Stimulated activated CD4-positive, alpha-beta T cell treated with anti-CD3 and anti-CD28 coated beads, Interleukin-1b, Interleukin-23, amount 100 ng/mL, for 1 hour (primary cell): ENCODE data around the gene NAT9.

Experiments used
- DNase-seq, 2 donors: peaks; one replicate each; pipeline ENCODE4 v3.0.0-alpha.2; 2020; ENCODE audit warnings: low read depth in 2 of 2

The NAT9 gene

DNA sequence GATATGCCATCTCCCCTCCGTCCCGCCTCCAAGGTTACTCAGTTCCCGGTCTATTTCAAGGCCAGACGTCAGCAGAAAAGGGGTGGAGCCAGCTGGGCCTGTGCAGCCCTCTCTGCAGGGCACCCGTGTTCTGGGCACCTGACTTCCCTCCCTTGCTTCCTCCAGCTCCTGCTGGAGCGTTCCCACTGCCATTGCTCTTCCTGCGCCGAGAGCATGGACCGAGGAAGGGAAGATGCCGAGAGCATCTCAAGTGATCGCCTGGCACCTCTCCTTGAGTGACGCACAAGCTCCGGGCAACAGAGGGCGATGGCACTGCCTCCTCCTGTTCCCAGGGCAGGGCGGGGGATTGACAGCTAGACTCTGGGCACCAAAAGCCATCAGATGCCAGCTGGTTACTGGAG, 29.4 kb upstream of the NAT9 start:
- DNase-seq = no peak

GRCh38 chr17:74804683-74805082, 28.5 kb upstream of the NAT9 start:
- DNase-seq = no peak

- no peak for DNase-seq
Measured at GRCh38 chr17:74803971-74804370, 27.8 kb upstream of the NAT9 start.

- no peak for DNase-seq
Measured at GRCh38 chr17:74803388-74803930, 27.3 kb upstream of the NAT9 start.

DNA sequence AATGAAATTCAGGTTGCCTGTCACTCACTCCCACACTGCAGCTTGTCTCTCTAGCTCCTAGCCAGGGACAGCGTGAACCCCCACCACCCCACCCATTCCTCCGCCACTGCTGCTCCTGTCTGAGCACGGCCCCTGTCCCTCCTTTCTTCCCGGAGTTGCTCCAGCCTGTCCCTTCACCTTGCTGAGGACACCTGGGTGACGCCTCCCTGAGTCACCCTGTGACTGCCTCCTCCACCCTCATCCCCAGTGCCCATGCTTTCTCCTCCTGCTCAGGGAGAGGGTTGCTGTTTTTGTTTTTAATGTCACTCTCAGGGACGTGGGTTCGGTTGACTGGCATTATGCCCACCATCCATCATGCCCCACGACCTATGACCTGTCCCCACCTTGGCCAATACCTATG, 25.8 kb upstream of the NAT9 start:
- no peak for DNase-seq

- DNase-seq = no peak
Measured at GRCh38 chr17:74800531-74800930, 24.4 kb upstream of the NAT9 start.

DNA sequence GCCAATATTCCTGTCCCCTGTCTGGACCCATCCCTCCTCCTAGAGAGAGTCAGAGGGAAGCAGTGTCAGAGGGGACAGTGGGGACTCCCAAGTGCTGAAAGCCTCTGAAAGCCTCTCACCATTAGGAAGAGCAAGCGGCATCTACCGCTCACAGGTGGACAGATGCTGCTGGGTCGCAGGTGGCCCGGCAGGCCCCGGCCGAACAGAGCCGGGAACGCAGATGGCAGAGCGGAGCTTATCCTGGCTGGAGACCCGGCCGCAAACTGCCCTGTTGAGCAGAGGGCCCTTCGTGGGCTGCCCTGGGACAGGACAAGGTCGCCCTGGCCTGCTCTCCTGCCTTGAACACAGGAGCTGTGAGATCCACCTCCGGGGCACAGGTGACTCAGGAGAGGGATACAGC, 23.0 kb upstream of the NAT9 start:
- DNase-seq = no peak

- no peak for DNase-seq
Measured at GRCh38 chr17:74798239-74798707, 22.1 kb upstream of the NAT9 start.

DNA sequence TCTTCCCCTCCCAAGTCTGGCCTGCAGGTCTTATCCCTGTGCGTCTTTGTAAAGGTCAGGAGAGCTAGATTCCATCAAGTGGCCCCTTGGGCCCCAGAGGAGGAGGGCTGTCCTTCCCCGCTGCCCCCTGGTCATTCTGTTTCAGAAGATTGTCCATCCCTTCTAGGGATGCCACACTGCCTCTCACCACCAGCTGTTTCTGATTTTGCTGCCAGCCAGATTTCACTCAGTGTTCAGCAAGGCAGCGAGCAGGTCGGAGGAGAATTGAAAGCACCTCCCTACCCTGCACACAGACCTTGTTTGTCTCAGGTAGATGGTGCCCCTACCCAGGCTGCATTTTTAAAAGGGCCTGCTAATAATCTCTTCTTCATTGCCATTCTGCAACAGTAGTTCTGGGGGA, 21.7 kb upstream of the NAT9 start:
- no peak for DNase-seq

- DNase-seq = no peak
Measured at GRCh38 chr17:74796866-74797265, 20.7 kb upstream of the NAT9 start.

GRCh38 chr17:74796211-74796610, 20.1 kb upstream of the NAT9 start:
- no peak for DNase-seq

- no peak for DNase-seq
Measured at GRCh38 chr17:74795327-74796020, 19.3 kb upstream of the NAT9 start.

DNA sequence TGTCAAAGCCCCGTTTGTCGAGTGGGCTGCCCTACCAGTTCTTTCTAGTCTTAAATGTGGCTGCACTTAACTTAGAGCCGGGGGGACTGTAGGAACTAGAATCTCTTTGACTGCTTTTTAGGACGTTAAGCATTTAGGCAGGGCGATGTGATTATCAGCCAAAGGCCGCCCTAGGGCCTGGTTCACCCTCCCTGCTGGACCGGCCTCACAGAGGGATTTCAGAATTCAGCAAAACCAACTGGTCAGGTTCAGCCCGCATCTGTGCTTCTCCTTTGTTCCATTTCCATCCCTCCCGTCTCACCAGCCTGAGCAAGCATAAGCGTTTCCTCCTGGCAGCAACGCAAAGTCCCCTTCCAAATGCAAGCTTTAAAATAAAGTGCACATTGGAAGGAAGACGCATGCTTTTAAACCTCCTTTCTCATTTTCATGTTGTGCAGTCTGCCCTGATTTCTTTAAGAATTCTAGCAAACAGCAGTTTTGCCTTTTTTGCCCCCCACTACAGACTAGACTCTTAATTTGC, 16.5 kb upstream of the NAT9 start:
- no peak for DNase-seq

DNA sequence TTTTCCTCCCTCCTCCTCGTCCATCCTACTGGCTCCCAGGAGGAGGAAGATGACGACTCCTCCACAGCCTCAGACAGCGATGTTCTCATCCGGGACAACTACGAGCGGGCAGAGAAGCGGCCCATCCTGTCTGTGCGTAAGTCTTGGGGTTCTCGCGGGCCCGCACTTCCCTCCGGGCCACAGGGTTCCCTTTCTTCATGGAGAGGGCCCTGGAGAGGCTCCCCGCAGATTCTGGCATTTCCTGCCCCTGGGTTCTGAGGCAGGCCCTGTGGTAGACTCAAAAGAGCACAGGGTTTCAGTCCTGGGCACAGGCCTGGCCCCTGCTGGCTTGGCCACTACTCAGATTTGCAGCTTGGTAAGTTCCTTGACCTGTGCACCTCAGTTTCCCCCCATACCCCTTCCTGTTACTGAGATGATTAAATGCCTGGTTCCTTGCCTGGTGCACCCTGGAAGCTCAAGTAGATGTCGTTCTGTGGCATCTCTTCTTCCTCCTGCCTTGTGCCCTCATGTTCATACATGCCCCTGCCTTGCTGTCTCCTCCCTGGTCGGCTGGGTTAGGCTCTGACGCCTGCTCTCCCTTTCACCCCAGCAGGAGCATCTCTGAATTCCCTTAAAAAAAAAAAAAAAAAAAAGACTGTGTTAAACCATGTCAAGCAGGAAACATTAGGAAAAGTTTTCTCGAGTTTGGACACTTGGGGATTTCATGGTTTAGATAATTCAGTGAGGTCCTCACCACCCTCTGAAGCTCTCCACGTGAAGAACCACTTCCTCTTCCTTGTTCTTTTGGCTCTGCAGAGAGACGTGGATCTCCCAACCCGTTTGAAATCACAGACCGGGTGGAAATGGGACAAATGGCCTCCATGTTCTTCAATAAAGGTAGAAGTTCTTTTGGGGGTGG, 14.3 kb upstream of the NAT9 start:
- no peak for DNase-seq

DNA sequence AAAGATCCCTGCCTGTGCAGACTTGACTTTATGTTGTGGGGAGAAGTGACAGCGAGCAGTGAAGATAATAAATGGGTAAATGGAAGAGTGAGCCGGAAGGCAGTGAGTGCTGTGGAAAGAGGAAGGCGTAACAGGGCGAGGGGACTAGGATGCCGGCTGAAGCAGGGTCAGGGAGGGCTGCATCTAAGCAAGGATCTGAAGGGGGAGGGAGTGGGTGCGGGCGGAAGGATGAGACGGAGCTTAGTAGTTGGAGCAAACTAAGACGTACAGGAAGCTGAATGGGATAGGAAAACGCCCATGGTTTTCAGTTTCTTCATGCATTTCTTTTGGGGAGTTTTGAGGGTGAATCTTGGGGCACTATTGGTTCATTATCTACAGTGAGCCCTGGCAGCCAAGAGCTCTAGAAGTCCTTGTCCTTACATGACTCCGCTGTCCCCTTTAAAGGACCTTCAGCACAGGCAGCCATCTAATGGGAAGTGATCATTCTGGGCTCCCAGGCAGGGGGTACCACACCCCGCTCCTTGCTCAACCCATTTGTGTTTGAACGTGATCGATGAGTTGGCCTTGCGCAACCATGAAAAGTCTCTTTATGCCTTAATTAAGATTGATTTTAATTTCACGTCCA, 10.4 kb upstream of the NAT9 start:
- no peak for DNase-seq

GRCh38 chr17:74785981-74786360, 9.8 kb upstream of the NAT9 start:
- no peak for DNase-seq

DNA sequence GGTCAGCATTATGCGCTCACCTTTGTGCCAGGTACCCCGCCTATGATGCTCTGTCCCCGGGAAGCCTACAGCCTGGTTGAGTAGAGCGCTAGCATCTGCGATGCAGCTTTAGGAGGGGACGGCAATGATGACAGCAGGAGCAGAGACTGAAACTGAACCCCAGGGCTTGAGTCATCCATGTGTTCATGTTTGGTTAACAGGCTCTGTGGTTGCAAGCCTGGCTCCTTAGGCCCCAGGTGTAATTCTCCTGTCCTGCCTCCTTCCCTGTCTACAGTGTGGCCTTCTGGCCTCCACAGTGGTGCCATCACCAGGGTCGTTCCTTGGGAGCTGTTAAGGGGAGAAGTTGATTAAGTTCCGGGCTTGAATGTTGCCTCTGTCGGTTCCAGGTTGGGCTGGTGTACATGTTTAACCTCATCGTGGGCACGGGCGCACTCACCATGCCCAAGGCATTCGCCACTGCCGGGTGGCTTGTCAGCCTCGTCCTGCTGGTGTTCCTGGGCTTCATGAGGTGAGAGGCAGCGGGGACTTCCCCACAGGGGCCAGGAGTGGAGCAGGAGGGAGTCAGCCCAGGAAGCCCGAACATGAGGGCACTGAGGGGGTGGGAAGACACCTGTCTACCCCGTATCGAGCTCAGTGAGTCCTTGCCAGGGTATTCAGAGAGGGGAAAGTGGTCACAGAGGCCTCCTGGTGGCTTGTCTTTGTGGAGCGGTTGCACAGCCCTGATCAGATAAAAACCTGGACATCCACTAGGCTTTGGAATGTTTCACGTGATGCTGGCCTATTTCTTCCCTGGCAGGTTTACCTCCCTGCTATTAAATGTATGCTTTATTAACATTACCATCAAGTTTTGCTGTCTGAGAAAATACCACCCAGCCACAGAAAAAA, 9.2 kb upstream of the NAT9 start:
- no peak for DNase-seq

DNA sequence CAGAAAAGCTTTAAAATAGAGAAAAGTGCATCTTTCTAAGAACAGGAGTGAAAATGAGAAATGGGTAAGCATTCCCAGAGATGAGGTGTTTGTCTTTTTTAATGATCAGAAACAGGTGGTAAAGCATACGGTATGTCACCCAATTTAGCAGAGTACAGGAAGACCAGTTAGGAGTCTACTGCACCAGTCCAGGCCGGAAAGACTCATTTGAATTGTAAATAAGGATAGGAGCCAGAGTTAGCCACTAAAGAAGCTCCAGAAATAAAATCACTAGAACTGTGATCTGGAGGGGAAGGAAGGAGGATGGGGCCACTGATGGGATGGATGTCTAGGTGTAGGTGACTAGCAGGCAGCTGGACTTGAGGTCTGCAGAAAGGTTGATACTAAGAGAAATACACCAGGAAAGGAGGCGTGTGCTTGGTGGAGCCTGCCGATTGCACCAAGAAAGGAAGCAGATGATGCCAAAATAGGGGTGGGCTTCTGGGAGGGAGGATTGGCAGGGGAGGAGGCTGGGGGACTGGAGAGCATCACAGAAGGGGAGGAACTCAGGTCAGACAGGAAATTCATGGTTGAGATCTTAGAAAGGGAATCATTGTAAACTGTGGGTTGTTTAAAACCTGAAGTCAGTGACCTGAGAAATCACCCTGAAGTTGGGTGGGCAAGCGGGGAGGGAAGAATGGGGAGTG, 8.1 kb upstream of the NAT9 start:
- no peak for DNase-seq

DNA sequence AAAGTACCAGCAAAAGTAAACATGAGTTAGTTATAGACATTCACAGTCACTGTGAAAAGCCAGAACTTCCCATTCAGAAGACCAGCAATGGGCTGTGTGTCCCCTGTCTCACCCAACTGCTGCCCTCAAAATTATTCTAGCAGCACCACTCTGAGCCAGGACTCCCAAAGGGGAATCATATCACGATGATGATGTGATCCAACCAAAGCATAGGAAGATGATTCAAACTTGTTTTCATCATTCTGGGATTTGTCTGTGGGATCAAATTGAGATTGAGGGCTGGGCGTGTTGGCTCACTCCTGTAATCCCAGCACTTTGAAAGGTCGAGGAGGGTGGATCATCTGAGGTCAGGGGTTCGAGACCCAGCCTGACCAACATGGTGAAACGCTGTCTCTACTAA, 6.4 kb upstream of the NAT9 start:
- DNase-seq = no peak

DNA sequence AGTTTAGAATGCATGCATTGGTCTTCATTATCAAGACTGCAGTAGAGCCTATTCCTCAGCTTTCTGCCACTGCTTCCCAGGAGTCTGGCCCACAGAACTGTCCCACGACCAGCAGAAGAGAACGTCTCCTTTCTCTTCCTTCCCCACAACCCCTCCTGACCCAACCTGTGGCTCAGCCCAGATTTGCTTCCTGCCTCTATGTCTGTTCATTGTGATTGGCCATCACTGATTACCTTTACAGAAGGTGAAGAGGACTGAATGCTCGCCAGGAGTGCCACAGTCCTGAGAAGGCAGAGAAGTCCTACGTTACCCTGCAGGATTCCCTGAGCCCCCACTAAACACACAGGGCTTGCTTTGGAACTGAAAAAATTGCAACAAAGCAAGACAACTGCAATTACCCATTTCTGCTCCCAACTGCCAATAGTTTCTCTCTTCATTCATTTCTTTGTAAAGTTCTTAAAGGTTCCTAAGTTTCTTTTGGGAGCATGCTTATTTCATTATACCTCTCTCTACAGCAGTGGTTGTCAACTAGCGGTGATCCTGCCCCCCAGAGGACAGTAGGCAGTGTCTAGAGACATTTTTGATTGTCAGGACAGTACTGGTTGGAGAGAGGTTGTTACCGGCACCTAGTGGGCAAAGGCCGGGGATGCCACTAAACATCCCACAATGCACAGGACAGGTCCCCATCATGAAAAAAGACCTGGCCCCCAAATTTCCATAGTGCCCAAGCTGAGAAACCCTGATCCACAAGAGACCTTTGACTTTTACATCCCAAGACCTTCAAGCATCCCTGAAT, 4.5 kb upstream of the NAT9 start:
- DNase-seq = no peak
